Measurements from ENCODE around the gene SNRNP35.

SNRNP35 gene

DNA sequence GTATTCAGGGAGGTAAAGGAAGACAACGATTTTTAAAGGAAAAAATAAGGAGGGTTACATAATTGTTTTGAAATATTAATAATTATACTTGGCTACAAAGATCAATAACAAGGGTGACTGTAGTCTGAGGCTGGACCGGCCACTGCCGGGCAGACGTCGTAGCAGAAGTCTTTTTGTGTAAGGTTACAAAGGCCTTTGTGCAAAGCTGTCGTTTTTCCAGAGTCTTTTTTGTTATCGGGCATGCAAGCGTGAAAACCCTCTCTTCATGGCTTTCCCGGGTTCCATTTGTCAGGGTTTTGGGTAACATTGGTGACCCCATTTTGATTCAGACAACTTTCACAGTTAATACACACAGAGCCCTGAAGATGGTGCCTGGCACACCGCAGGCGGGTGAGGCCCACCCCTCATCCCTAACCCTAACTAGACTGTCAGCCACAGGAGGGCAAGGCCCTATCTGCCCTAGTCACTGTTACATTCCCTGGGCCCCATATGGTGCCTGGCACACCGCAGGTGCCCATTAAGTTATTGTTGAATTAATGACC lies 44.3 kb downstream of the SNRNP35 start:
- Histone ChIP-seq H3K79me1 (ENCODE audit: low read length) (no peaks in the 10 kb centered on the region), H4K8ac (ENCODE audit: low read depth, low read length) (no peak overlapping the region), H3K9ac (ENCODE audit: low read length) (no peak overlapping the region), H4K91ac (ENCODE audit: low read depth, low read length) (no peak overlapping the region), H4K12ac (ENCODE audit: low read depth, low read length) (no peak overlapping the region), H3K9me3 (ENCODE audit: insufficient read depth, low read depth, low read length) (no peaks in the 10 kb centered on the region), H2BK12ac (ENCODE audit: low read length) (no peak overlapping the region), H3K4me1 (ENCODE audit: control insufficient read depth in 1 of 2, insufficient read depth in 2 of 2, low read length in 2 of 2) (no peaks in the 10 kb centered on the region), H3K4ac (ENCODE audit: low read depth, low read length) (no peak overlapping the region), H3K36me3 (ENCODE audit: control insufficient read depth in 1 of 2, insufficient read depth in 2 of 2, low read length in 2 of 2) (peaks cover 9 to 22% of the 10 kb centered on the region in 2 experiments), H3K4me3 (ENCODE audit: low read depth, low read length) (no peak overlapping the region), H2BK5ac (ENCODE audit: low read depth, low read length, poor library complexity) (no peak overlapping the region), H3K79me2 (ENCODE audit: control insufficient read depth, insufficient read depth, low read length, poor library complexity) (no peaks in the 10 kb centered on the region), H2AFZ (ENCODE audit: insufficient read depth, low read length, poor library complexity) (no peak overlapping the region), H3K27ac (ENCODE audit: low read depth, low read length) (no peak overlapping the region), H3K23ac (ENCODE audit: low read length) (no peak overlapping the region), H2AK5ac (ENCODE audit: low read length) (no peak overlapping the region), H3K14ac (ENCODE audit: low read length) (no peak overlapping the region), H2BK120ac (ENCODE audit: insufficient read depth, low read length, poor library complexity) (no peak overlapping the region), H3K27me3 (ENCODE audit: insufficient read depth, low read length) (no peaks in the 10 kb centered on the region), H3K18ac (ENCODE audit: low read length) (no peak overlapping the region), H3K4me2 (ENCODE audit: low read length) (no peak overlapping the region)
- WGBS (ENCODE audit: extremely low coverage, insufficient coverage, insufficient read length), result no CpG with 5 or more reads among the region's 12 CpGs
- DNase-seq, result no peak

DNA sequence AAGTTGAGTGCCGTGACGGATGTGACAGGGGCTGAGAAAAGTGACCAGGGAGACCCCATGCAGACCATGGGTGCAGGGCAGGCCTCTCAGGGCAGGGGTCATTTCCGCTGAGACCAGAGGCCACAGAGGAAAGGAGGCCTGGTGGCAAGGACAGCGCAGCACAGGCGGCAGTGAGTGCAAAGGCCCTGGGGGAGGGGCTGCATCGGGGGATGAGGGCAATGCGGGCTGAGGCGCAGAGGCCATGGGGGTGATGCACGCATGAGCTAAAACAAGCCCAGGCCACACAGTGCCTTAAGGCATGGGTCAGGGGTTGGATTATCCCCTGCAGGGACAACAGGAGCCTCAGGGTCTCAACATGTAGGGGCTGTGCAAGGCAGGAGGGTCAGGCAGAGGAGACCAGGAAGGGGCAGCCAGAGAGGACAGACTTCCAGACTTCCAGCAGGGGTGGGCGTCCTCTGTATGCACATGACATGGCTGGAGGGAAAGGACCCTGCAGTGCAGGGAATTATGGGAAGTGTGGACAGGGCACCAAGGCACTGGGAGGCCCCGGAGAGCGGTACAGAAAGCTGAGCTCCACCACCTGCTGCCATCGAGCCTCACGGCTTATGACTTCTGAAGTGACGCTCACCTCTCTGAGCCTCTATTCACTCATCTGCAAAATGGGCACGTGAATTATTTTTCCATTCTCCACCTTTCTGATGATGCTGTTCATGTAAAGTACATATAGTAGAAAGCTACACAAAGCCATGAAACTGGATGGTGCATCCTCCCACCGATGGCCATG lies 48.3 kb downstream of the SNRNP35 start:
- no peak overlapping the region for H3K9ac ChIP-seq (ENCODE audit: low read length)
- peak; percentile 96 to 97 for DNase-seq
- no peak overlapping the region for H2BK12ac ChIP-seq (ENCODE audit: low read length)
- H2AFZ ChIP-seq (ENCODE audit: insufficient read depth, low read length, poor library complexity), result no peak overlapping the region
- H3K27ac ChIP-seq (ENCODE audit: low read depth, low read length), result no peak overlapping the region
- no peaks in the 10 kb centered on the region for H3K27me3 ChIP-seq (ENCODE audit: insufficient read depth, low read length)
- no peaks in the 10 kb centered on the region for H3K79me1 ChIP-seq (ENCODE audit: low read length)
- peaks cover 6% of the 10 kb centered on the region for H3K9me3 ChIP-seq (ENCODE audit: insufficient read depth, low read depth, low read length)
- no peak overlapping the region for H4K12ac ChIP-seq (ENCODE audit: low read depth, low read length)
- peaks cover 13 to 16% of the 10 kb centered on the region in 2 experiments for H3K36me3 ChIP-seq (ENCODE audit: control insufficient read depth in 1 of 2, insufficient read depth in 2 of 2, low read length in 2 of 2)
- no peak overlapping the region for H3K23ac ChIP-seq (ENCODE audit: low read length)
- no peaks in the 10 kb centered on the region for H3K79me2 ChIP-seq (ENCODE audit: control insufficient read depth, insufficient read depth, low read length, poor library complexity)
- H3K4me2 ChIP-seq (ENCODE audit: low read length), result no peak overlapping the region
- no peak overlapping the region for H3K18ac ChIP-seq (ENCODE audit: low read length)
- H2BK120ac ChIP-seq (ENCODE audit: insufficient read depth, low read length, poor library complexity), result no peak overlapping the region
- H4K91ac ChIP-seq (ENCODE audit: low read depth, low read length), result no peak overlapping the region
- no peaks in the 10 kb centered on the region for H3K4me1 ChIP-seq (ENCODE audit: control insufficient read depth in 1 of 2, insufficient read depth in 2 of 2, low read length in 2 of 2)
- peak overlapping the region; percentile 17 for H3K14ac ChIP-seq (ENCODE audit: low read length)
- no peak overlapping the region for H4K8ac ChIP-seq (ENCODE audit: low read depth, low read length)
- no peak overlapping the region for H3K4me3 ChIP-seq (ENCODE audit: low read depth, low read length)
- H2BK5ac ChIP-seq (ENCODE audit: low read depth, low read length, poor library complexity), result no peak overlapping the region
- H3K4ac ChIP-seq (ENCODE audit: low read depth, low read length), result no peak overlapping the region
- H2AK5ac ChIP-seq (ENCODE audit: low read length), result no peak overlapping the region
- no CpG with 5 or more reads among the region's 17 CpGs for WGBS (ENCODE audit: extremely low coverage, insufficient coverage, insufficient read length)

DNA sequence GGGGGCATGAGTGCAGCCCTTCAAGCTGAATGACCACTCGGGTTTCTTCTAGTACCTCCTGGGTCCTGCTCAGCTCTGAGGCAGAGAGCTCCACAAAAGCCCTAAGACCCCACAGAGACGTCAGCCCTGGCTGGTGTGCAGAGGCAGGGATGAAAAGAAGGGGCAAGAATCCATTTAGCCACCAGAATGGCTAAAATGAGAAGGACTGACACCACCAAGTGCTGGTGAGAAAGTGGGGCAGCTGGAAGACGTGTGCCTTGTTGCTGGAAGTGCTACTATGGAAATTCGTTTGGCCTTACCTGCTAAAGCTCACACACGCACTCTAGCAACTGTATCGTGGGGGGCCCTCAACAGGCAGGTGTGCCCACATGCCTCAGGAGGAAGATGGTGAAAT lies 48.9 kb downstream of the SNRNP35 start:
- H2BK5ac ChIP-seq (ENCODE audit: low read depth, low read length, poor library complexity), result no peak overlapping the region
- H2AK5ac ChIP-seq (ENCODE audit: low read length), result no peak overlapping the region
- H3K27me3 ChIP-seq (ENCODE audit: insufficient read depth, low read length), result no peaks in the 10 kb centered on the region
- H3K27ac ChIP-seq (ENCODE audit: low read depth, low read length), result no peak overlapping the region
- no peak overlapping the region for H2BK12ac ChIP-seq (ENCODE audit: low read length)
- H3K9ac ChIP-seq (ENCODE audit: low read length), result no peak overlapping the region
- H3K4me1 ChIP-seq (ENCODE audit: control insufficient read depth in 1 of 2, insufficient read depth in 2 of 2, low read length in 2 of 2), result no peaks in the 10 kb centered on the region
- H3K4ac ChIP-seq (ENCODE audit: low read depth, low read length), result no peak overlapping the region
- WGBS (ENCODE audit: extremely low coverage, insufficient coverage, insufficient read length), result no CpG with 5 or more reads among the region's 6 CpGs
- H3K4me2 ChIP-seq (ENCODE audit: low read length), result no peak overlapping the region
- H3K79me1 ChIP-seq (ENCODE audit: low read length), result no peaks in the 10 kb centered on the region
- no peak overlapping the region for H3K23ac ChIP-seq (ENCODE audit: low read length)
- no peaks in the 10 kb centered on the region for H3K79me2 ChIP-seq (ENCODE audit: control insufficient read depth, insufficient read depth, low read length, poor library complexity)
- H3K9me3 ChIP-seq (ENCODE audit: insufficient read depth, low read depth, low read length), result peaks cover 9% of the 10 kb centered on the region
- no peak overlapping the region for H4K12ac ChIP-seq (ENCODE audit: low read depth, low read length)
- H2BK120ac ChIP-seq (ENCODE audit: insufficient read depth, low read length, poor library complexity), result no peak overlapping the region
- no peak for DNase-seq
- H4K8ac ChIP-seq (ENCODE audit: low read depth, low read length), result no peak overlapping the region
- no peak overlapping the region for H3K4me3 ChIP-seq (ENCODE audit: low read depth, low read length)
- no peak overlapping the region for H3K18ac ChIP-seq (ENCODE audit: low read length)
- H3K14ac ChIP-seq (ENCODE audit: low read length), result peak overlapping the region; percentile 17
- H2AFZ ChIP-seq (ENCODE audit: insufficient read depth, low read length, poor library complexity), result no peak overlapping the region
- peaks cover 19 to 22% of the 10 kb centered on the region in 2 experiments for H3K36me3 ChIP-seq (ENCODE audit: control insufficient read depth in 1 of 2, insufficient read depth in 2 of 2, low read length in 2 of 2)
- no peak overlapping the region for H4K91ac ChIP-seq (ENCODE audit: low read depth, low read length)

GRCh38 chr12:123512838-123513665 lies 55.1 kb downstream of the SNRNP35 start:
- peak overlapping the region; percentile 59 for H3K4me3 ChIP-seq (ENCODE audit: low read depth, low read length)
- H3K27ac ChIP-seq (ENCODE audit: low read depth, low read length), result no peak overlapping the region
- peak overlapping the region; percentile 49 for H3K23ac ChIP-seq (ENCODE audit: low read length)
- peak overlapping the region; percentile 4 for H4K8ac ChIP-seq (ENCODE audit: low read depth, low read length)
- no peak overlapping the region for H4K12ac ChIP-seq (ENCODE audit: low read depth, low read length)
- peaks cover 15% of the 10 kb centered on the region for H3K9me3 ChIP-seq (ENCODE audit: insufficient read depth, low read depth, low read length)
- H2AK5ac ChIP-seq (ENCODE audit: low read length), result no peak overlapping the region
- no peak overlapping the region for H3K4ac ChIP-seq (ENCODE audit: low read depth, low read length)
- H3K79me1 ChIP-seq (ENCODE audit: low read length), result no peaks in the 10 kb centered on the region
- no peaks in the 10 kb centered on the region for H3K79me2 ChIP-seq (ENCODE audit: control insufficient read depth, insufficient read depth, low read length, poor library complexity)
- H4K91ac ChIP-seq (ENCODE audit: low read depth, low read length), result peak overlapping the region; percentile 47
- H3K14ac ChIP-seq (ENCODE audit: low read length), result no peak overlapping the region
- H3K18ac ChIP-seq (ENCODE audit: low read length), result peak overlapping the region; percentile 12
- H2BK120ac ChIP-seq (ENCODE audit: insufficient read depth, low read length, poor library complexity), result no peak overlapping the region
- no peak for DNase-seq
- WGBS (ENCODE audit: extremely low coverage, insufficient coverage, insufficient read length), result 100% methylated on average over 2 of the region's 26 CpGs
- no peaks in the 10 kb centered on the region for H3K27me3 ChIP-seq (ENCODE audit: insufficient read depth, low read length)
- peaks cover 42 to 45% of the 10 kb centered on the region in 2 experiments for H3K36me3 ChIP-seq (ENCODE audit: control insufficient read depth in 1 of 2, insufficient read depth in 2 of 2, low read length in 2 of 2)
- no peak overlapping the region for H2BK12ac ChIP-seq (ENCODE audit: low read length)
- H2BK5ac ChIP-seq (ENCODE audit: low read depth, low read length, poor library complexity), result no peak overlapping the region
- no peak overlapping the region for H2AFZ ChIP-seq (ENCODE audit: insufficient read depth, low read length, poor library complexity)
- H3K9ac ChIP-seq (ENCODE audit: low read length), result no peak overlapping the region
- H3K4me2 ChIP-seq (ENCODE audit: low read length), result no peak overlapping the region
- peaks cover 3 to 4% of the 10 kb centered on the region in 2 experiments for H3K4me1 ChIP-seq (ENCODE audit: control insufficient read depth in 1 of 2, insufficient read depth in 2 of 2, low read length in 2 of 2)

Data from trophoblast cell (in vitro differentiated cells and primary cell).